Measurements from ENCODE around the gene PRPF40A.

The PRPF40A gene

GRCh38 chr2:152650768-152651371, 66.4 kb downstream of the PRPF40A start:
- DNase-seq (ENCODE audit: extremely low spot score) = no peak
- ChIA-PET CTCF (interaction anchor here (1.1 to 3.8 kb wide), 2 partner anchors 15 to 19 kb away, joined by 3 to 25 read pairs; no protein-coding TSS in a partner anchor), POLR2A (no interaction called here)
- TF ChIP-seq CTCF (IDR thresholded peaks at IDR 0.05; ENCODE audit: control extremely low read depth, extremely low read depth, low read depth, missing control alignments) = no peak

GRCh38 chr2:152649997-152650396, 67.3 kb downstream of the PRPF40A start:
- no peak for DNase-seq (ENCODE audit: extremely low spot score)
- no peak for TF ChIP-seq CTCF (IDR thresholded peaks at IDR 0.05; ENCODE audit: control extremely low read depth, extremely low read depth, low read depth, missing control alignments)
- POLR2A ChIA-PET = no interaction called here
- CTCF ChIA-PET = interaction anchor here (6.5 kb wide), 1 partner anchor 14 kb away, joined by 65 read pairs; no protein-coding TSS in a partner anchor

- no peak for TF ChIP-seq CTCF (IDR thresholded peaks at IDR 0.05; ENCODE audit: control extremely low read depth, extremely low read depth, low read depth, missing control alignments)
- POLR2A ChIA-PET = no interaction called here
- no peak for DNase-seq (ENCODE audit: extremely low spot score)
- CTCF ChIA-PET = interaction anchor here (1.0 to 6.5 kb wide), 11 partner anchors 9 to 616 kb away, joined by 3 to 65 read pairs (median 4); no protein-coding TSS in a partner anchor
Observed at GRCh38 chr2:152648336-152648735, 68.9 kb downstream of the PRPF40A start.

GRCh38 chr2:152647552-152647951, 69.7 kb downstream of the PRPF40A start:
- CTCF ChIA-PET = interaction anchor here (1.0 to 6.5 kb wide), 10 partner anchors 9 to 471 kb away, joined by 3 to 65 read pairs (median 4); no protein-coding TSS in a partner anchor
- POLR2A ChIA-PET = no interaction called here
- no peak for TF ChIP-seq CTCF (IDR thresholded peaks at IDR 0.05; ENCODE audit: control extremely low read depth, extremely low read depth, low read depth, missing control alignments)
- no peak for DNase-seq (ENCODE audit: extremely low spot score)

GRCh38 chr2:152646775-152647174, 70.5 kb downstream of the PRPF40A start:
- CTCF ChIA-PET = interaction anchor here (1.5 to 6.5 kb wide), 6 partner anchors 8 to 21 kb away, joined by 3 to 65 read pairs (median 8); no protein-coding TSS in a partner anchor
- no peak for TF ChIP-seq CTCF (IDR thresholded peaks at IDR 0.05; ENCODE audit: control extremely low read depth, extremely low read depth, low read depth, missing control alignments)
- DNase-seq (ENCODE audit: extremely low spot score) = no peak
- POLR2A ChIA-PET = no interaction called here

- ChIA-PET POLR2A (no interaction called here), CTCF (interaction anchor here (2.8 to 6.5 kb wide), 2 partner anchors 11 to 14 kb away, joined by 11 to 65 read pairs; no protein-coding TSS in a partner anchor)
- no peak for DNase-seq (ENCODE audit: extremely low spot score)
- no peak for TF ChIP-seq CTCF (IDR thresholded peaks at IDR 0.05; ENCODE audit: control extremely low read depth, extremely low read depth, low read depth, missing control alignments)
Observed at GRCh38 chr2:152646264-152646663, 71.0 kb downstream of the PRPF40A start.
